IPS-NIHi7 (cell line): Measurements from ENCODE around the gene ZDHHC8.

Experiments used
- DNase-seq: peaks from one replicate; pipeline ENCODE4 v3.0.0; 2012; ENCODE audit warnings: mixed read lengths; ENCODE audit errors: extremely low spot score

ZDHHC8 gene

GRCh38 chr22:20114506-20115475 is 16.8 kb upstream of the ZDHHC8 start:
- DNase-seq: no peak

GRCh38 chr22:20115691-20116375 is 15.8 kb upstream of the ZDHHC8 start, which contains the start of gene RANBP1:
TSS of gene RANBP1 (plus strand) at chr22:20116104. CDS start at chr22:20116185, 81 bp downstream.
- DNase-seq: no peak

- DNase-seq: peak; percentile 48
Measured at GRCh38 chr22:20116376-20116950, 15.1 kb upstream of the ZDHHC8 start.

GRCh38 chr22:20116951-20117632 is 14.5 kb upstream of the ZDHHC8 start, which contains the start of gene TRMT2A:
TSS of gene TRMT2A (minus strand) at chr22:20117226. CDS start at chr22:20116906, 320 bp downstream.
- peak; percentile 98 for DNase-seq

GRCh38 chr22:20117633-20118299 is 13.8 kb upstream of the ZDHHC8 start:
- no peak for DNase-seq

- no peak for DNase-seq
Measured at GRCh38 chr22:20118300-20119020, 13.1 kb upstream of the ZDHHC8 start.

GRCh38 chr22:20121856-20122415 is 9.7 kb upstream of the ZDHHC8 start:
- no peak for DNase-seq

GRCh38 chr22:20123366-20124082 is 8.1 kb upstream of the ZDHHC8 start:
- no peak for DNase-seq

- no peak for DNase-seq
Measured at GRCh38 chr22:20124083-20124787, 7.4 kb upstream of the ZDHHC8 start.

- no peak for DNase-seq
Measured at GRCh38 chr22:20125201-20126174, 6.1 kb upstream of the ZDHHC8 start.

GRCh38 chr22:20126284-20127029 is 5.1 kb upstream of the ZDHHC8 start:
- no peak for DNase-seq

- DNase-seq: no peak
Measured at GRCh38 chr22:20127318-20127868, 4.2 kb upstream of the ZDHHC8 start.

- DNase-seq: no peak
Measured at GRCh38 chr22:20127869-20128618, 3.6 kb upstream of the ZDHHC8 start.

- no peak for DNase-seq
Measured at GRCh38 chr22:20128619-20128901, 3.0 kb upstream of the ZDHHC8 start.

GRCh38 chr22:20128902-20129746 is 2.5 kb upstream of the ZDHHC8 start:
- DNase-seq: peak; percentile 75
